ENCODE results near the gene WNK2.

DNA sequence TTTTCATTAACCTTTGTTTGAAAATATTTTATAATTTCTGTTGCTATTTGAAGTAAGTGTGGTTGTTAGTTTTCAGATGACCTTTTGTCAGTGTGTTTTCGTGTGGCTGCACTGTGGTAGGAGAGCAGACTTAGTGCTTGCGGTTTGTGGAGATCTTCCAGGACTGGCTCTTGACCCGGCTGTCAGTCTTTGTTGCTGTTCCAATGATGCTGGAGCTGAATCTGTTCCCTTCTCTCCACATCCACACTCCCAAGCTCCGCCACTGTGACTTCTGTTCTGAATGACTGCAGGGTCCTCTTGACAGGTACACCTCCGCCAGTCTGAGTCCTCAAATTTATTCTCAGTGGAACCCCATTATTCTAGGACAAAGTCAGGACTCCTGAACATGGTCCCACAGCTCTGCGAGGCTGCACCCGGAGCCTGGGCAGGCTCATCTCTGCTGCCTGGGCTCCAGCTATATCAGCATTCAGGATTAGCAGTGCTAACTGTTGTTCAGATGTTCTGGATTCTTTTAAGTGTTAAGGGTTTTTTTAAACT is 126.0 kb downstream of the WNK2 start:
- TF ChIP-seq ZFX (IDR thresholded peaks at IDR 0.05) = no peak
- TF ChIP-seq, protein P1, sequence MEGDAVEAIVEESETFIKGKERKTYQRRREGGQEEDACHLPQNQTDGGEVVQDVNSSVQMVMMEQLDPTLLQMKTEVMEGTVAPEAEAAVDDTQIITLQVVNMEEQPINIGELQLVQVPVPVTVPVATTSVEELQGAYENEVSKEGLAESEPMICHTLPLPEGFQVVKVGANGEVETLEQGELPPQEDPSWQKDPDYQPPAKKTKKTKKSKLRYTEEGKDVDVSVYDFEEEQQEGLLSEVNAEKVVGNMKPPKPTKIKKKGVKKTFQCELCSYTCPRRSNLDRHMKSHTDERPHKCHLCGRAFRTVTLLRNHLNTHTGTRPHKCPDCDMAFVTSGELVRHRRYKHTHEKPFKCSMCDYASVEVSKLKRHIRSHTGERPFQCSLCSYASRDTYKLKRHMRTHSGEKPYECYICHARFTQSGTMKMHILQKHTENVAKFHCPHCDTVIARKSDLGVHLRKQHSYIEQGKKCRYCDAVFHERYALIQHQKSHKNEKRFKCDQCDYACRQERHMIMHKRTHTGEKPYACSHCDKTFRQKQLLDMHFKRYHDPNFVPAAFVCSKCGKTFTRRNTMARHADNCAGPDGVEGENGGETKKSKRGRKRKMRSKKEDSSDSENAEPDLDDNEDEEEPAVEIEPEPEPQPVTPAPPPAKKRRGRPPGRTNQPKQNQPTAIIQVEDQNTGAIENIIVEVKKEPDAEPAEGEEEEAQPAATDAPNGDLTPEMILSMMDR (conservative IDR thresholded peaks at IDR 0.05) = no peak

Measured in C4-2B (cell line).